ENCODE measurements around the gene GLDN.

The GLDN gene

DNA sequence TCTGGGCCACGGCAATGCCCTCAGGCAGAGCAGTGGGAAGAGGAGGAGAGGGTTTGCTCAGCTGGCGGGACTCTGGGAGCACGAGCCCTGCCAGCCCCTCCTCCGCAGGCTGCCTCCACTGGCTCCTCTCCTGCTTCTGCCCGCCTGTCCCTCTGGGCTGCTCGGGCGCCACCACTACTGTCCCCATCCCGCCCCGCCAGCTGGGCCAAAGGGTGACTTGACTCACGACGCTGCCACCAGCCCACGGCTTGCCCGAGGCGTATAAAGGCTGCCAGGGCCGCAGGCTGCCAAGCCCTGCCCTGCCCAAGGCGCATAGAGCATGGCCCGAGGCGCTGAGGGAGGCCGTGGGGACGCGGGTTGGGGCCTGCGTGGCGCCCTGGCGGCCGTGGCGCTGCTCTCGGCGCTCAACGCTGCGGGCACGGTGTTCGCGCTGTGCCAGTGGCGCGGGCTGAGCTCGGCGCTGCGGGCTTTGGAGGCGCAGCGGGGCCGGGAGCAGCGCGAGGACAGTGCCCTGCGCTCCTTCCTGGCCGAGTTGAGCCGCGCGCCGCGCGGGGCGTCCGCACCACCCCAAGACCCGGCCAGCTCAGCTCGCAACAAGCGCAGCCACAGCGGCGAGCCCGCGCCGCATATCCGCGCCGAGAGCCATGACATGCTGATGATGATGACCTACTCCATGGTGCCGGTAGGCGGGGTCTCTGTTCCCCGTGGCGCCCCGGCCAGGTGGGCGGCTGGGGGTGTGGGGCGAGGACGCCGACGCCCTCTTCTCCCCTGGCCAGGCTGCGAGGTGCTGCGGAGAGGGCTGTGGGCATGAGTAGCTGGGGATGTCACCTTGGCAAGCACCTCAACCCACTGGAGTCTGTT is at the start of gene GLDN:
TSS of gene GLDN (plus strand) at position 290 of the 861 bp plus-strand sequence. CDS start at position 320, 30 bp downstream.
- DNase-seq, result peak; percentile 33

DNA sequence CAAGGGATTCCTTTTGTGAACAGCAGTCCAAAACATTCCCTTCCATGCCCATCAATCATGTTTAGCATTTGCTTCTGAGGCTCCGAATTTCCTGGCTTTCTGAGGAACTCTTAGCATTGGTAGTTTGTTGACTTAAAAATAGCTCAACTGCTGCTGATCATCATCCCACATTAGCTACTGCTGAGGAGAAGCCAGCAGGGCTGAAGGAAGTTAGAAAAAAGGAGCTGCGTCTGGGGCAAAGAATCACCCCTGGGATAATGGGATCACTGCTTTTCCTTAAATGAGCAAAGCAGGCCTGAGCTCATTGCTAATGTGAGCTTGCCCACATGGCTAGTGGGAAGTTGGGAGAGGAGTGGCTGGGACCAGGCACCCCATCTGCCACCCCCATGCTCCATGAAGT is 42.8 kb upstream of the GLDN start:
- DNase-seq, result peak; percentile 78

DNA sequence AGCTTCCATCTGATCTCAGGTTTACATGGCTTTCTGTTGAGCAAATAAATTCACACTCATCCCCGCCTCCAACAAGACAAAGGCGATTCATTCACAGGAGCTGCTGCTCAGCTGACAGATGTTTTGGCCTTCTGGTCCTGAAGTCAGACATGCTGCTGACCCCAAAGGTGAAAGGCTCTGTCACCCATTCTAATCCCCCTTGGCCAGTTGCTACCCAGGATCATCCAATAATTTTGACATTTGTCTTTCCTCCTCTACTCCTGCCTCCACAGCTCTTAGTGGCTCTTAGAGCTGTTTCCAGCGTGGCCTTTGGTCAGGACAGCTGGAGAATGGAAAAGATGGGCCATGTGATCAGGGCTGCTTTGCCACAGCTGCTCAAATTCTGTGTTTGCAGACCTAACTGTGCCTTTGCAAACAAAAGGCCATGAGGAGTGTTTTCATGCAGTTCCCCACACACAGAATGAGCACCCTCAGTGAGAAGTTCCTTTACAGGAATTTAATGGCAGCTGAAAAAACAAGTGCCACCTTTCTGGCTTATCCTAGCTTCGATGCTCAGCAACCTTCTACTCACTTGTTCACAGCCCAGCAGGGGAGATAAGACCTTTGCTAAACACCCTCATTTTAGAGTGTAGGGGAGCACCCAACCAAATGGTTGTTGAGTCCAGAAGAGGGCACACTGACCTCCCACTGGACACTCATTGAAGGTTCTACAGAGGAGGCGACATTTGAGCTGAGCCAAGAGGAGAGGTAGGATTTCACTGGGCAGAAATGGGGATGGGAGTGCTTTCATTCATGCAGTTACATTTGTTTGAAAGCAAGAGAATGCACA is 42.1 kb upstream of the GLDN start:
- peak; percentile 51 for DNase-seq

DNA sequence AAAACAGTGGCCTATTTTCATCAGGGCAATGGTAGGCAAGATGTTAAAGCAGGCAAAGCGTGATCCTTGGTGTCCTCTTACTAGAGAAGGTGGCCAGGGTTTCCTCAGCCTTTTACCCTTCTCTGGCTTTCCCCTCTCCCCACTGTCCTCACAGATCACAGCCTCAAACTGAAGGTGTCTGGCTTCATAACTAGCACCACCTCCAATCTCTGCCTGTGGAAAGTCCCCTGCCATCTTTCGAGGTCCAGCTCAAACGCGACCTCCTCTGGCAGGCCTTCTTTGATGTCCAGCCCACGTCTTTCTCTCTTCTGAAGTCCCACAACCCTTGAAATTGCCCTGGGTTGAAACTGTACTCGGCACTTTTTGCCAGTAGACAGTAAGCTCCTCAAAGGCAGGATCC is 39.0 kb upstream of the GLDN start:
- no peak for DNase-seq

DNA sequence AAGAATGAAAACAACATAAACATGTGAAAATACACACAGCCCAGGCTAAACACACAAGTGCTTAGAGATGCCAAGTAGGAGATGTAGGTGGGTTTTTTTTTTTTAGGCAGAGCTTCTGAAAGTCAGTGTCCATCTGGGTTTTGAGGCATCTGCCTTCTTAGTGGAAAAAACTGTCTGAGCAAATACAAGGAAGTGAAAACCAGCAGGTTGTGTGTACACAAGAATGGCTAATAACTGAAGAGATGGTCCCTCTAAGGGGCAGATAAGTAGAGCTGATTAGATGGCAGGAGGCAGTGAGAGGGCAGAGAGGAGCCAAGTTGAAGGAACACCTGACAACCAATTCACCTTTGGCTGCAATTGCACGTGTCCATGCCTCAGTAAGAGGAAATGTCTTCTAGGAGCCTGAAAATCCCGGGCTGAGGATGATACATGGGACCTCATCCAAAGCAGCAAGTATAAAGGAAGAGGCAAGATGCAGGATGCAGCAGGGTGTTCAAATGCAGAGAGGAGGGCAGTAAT is 37.9 kb upstream of the GLDN start:
- no peak for DNase-seq

DNA sequence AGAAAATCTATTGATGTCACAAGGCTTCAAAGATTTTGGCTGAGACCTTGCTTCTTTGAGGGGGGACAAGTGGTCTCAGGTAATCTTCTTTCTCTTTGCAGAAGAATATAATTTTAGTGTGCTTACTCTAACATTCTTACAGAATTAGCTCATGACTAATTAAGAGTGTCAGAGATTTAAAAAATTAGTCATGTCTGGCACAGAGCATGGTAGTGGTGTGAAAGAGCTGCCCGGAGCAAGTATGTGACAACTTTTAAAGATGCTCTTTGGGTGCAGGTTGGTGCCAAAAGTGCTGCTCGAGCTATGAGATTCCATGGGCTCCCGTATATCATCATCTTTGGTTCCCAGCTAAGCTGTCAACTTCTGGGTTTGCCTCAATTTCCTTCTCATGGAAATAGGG is 34.1 kb upstream of the GLDN start:
- no peak for DNase-seq

DNA sequence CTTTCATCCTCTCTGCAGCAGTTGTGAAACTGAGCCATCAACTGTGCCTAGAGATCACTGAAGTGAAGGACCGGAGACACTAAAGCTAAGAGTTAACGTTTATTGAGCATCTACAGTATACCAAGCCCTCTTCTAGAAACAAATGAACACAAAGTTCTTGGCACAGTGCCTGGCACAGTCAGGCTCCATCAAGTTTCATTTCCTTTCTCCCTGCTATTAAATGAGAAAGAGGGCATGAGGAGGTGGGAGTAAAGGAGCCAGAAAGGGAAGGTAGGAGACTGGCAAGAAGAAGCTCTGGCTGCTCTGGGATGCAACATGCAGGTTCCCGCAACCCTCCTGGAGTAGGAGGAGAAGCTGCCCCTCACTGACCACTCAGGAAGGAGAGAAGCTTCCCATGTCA is 33.6 kb upstream of the GLDN start:
- peak; percentile 15 for DNase-seq

DNA sequence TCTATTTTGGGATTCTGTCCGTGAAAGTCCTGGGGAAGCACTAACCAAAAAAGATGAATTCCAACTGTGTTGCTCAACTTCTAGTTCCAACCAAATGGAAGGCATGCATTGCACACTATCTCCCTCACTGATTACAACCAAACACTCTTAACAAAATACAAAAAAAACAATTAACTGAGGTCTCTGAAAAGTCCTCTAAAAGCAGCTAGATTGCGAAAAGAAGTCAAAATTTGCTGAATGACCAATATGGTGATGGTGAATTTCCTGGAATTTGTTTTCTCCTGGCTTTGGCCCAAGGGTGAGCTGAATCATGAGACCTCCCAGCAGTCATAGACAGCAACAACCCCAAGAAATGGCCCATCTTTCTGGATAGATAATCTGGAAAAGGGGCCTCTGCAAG is 31.4 kb upstream of the GLDN start:
- DNase-seq, result no peak

DNA sequence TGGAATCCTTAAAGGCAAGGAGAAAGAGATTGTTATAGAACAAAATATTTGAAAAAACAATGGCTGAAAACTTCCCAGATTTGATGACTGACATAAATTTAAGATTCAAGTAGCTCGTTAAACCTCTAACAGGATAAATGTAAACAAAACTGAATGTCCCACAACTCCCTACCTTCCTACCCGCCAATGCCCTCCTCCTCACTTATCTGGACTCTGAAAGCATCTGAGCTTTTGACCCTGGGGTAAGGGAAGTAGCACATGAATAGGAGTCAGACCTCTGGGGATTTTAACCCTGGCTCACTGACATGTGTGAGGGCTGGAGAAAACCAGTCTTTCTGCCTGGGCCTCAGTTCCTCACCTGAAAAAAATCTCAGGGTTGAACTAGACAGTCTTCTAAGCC is 29.9 kb upstream of the GLDN start:
- DNase-seq, result no peak

DNA sequence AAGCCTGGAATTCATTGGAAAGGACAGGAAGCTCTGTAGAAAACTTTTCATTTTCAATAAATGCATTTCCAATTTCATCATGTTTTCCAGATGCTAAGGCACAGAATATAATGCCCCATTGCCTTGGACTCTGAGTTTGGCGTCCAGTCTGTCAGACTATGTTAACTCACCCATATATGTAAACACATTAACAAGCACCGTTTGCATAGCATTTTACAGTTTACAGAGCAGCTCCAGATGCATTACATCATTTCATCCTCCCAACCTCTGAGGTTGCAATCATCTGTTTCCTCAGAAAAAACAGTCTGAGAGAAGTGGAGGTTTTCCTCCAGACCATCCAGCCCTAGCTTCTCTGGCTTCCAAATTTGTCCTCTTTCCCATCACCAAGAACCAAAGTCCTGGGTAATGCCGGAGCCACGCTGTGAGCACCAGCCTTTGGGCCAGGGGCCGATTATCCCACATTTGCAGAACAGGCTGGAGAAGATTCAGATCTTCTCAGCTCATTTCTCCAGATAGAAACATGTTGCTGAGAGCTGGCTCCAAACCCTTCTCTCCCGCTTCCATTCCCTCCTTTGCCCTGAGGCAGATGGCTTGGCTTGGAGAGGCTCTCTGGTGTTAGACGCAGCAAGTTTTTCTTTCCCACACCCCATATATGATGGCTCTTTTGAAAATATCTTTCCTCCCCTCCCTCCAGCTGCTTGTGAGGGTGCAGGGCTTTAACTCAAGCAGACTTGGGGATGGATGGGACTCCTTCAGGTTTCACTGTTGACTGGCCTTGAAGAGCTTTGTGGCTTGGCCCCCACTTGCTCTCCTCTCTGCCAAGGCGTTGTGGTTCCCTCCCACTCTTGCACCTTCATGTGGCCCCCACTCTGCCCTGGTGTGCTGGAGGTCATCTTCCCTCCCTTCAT is 29.0 kb upstream of the GLDN start:
- no peak for DNase-seq

DNA sequence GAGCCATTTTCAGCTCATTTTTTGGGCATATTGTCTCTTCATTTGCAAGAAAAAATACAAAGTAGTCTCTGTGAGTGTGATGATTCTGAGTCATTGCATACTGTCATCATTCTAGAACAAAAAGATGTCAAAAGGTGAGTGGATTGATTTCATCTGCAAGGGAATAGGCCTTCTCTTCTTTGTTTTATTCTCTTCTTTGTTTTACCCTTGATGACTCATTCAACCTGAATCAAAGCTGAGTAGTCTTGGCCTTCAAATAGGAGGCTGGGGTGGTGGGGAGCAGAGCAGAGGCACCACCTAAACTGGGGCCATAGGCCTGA is 28.4 kb upstream of the GLDN start:
- no peak for DNase-seq

DNA sequence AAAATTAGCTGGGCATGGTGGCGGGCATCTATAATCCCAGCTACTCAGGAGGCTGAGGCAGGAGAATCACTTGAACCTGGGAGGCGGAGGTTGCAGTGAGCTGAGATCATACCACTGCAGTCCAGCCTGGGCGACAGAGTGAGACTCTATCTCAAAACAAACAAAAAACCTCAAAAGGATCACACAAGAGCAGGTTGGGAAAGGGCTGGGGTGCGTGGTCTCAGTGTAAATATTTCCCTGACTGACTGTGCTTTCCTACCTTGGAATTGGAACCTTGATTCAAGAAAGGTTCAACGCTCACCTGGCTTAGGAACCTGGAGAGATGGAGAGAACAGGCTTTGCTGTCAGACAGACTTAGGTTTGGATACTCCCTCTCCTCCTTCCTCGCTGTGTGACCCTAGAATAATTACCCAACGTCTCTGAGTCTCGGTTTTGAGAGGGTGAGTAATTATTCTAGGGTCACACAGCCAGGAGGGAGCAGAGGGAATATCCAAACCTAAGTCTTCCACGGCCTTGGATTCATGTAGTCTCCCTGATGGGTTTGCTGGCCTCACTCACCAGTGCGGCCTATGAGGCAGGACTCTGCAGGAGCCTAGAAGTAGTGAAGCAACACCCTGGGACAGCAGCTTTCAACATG is 27.7 kb upstream of the GLDN start:
- DNase-seq, result no peak

DNA sequence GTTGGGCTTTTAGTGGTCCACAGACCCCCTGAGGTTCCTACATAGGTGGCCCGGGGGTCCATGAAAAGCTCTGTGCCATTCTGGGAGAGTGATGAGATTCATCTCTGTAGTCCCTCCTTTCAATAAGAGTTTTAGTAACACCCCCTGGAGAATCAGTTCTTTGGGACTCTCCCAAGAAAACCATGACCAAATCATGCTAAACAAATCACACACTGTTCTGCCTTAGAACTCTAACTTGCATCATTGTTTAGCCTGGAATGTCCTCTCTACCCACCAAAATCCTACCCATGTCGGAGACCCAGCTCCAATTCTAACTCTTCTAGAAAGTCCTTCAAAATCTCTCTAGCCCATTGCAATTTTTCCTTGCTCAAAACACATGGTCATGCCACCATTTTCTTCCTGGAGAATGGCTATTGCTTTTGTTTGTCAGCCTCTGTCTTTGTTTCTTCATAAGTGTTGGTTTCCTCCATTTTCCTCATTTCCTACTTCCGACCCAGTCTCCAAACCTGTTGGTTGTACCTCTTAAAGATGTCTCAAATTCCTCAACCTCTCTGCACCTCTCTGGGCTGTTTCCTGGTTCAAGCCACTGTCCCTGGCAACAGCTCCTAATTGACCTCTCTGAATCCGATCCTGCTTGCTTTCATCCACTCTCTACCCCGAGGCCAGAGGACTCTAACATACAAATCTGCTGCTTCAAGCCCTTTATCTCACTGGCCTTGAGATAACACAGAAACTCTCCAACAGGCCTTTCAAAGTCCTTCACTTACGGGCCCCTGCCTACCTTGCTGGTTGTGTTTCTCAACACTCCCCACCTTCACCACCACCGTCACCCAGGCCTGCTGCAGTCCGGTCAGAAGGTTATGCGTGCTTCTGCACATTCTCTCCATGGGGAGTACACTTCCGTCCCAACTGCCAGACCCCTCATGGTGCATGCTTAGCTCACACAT is 26.8 kb upstream of the GLDN start:
- DNase-seq, result no peak

DNA sequence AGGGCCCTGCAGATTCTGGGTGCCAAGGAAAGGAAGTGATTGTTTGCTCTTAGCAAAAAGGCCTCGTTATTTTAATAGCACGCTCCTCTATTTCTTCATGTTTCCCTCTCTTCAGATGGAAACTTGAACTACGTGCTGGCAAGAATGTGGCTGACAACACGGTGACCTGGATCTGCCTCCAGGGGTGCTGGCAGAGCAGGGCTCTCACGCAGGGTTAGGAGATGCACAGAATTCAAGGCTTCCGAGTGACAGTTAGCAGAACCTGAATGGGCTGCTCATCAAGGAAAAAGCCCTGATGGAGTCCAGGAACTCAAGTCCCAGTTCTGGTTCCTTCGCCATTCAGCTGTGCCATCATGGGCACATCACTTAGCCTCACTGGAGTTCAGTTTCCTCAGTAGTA is 25.7 kb upstream of the GLDN start:
- DNase-seq, result no peak

DNA sequence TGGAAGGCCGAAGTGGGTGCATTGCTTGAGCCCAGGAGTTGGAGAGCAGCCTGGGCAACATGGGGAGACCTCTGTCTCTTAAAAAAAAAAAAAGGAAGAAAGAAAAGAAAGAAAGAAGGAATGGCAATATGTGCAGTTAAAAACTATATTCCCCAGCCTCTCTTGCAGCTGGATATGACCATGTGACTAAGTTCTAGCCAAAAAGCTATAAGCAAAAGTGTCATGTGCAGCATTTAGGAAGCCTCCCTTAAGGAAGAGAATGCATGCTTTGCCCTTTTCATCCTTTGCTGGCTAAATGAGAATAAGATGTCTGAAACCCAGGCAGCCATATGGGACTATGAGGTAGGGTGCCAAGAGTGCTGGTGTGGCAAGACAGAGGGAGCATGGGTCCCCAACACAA is 24.8 kb upstream of the GLDN start:
- DNase-seq, result no peak

DNA sequence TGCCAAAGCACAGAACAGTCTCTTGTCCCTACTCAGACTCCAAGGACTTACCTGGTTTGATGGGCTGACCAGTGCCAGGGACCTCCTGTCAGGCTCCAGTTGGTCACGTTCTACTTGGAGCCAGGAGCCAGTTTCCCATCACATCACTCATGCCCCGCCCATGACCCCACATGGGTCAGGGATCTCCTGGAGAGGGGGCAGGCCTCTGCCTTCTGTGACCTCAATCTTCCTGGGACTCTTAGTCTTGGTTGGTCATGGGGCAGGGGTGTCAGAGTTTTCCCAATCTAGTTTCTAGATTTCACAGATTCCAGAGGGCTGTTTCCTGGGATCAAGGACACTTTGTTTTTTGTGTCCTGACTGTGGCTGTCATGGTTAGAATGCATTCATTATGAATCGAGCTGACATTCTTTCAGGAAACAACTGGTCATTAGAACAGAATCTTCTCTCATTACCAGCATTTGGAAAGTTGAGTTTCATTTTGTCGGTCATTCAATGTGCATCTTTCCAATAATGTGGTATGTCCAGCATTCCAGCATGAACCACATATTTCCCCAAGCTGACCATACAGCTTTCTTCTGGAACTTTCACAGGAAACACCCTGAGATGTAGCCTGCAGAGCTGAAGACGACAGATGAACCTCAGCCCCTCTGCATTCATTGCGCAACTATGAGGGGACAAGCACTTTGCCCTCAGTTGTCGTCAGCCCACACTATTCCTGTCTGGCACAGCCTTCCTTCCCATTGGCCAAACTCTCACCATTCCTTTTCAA is 22.9 kb upstream of the GLDN start:
- no peak for DNase-seq

DNA sequence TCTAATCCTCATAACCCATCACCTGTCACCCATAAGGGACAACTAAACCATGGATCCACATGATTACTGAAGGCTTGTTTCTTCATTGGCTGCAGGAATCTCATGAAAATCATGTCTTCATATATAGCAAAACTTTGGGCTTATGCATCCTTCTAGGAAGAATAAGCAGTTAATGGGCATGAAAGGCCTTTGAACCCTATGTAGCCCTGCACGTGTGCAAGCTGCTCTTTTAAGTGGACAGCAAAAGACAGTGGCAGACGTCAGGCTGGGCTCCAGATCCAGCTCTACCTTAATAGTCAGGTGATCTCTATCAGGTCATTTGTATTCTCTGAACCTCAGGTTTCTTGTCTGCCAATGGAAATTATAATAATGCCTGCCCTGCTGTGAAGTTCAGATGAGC is 21.9 kb upstream of the GLDN start:
- DNase-seq, result no peak

DNA sequence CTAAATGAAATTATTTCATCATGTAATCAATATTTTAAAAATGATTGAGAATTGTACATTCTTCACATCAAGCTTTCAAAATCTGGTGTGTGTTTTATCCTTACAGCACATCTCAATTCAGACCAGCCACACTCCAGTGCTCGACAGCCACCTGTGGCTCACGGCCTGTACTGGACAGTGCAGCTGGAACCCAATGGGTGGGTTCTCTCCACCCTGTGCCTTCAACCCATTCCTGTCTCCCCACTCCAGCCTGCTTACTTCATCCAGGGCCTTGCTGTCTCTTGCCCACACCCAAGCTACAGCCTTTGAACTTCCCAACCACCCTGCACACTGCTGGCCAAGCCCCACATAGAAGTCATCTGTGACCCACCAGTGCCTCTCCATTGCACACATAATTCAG is 20.6 kb upstream of the GLDN start:
- no peak for DNase-seq

DNA sequence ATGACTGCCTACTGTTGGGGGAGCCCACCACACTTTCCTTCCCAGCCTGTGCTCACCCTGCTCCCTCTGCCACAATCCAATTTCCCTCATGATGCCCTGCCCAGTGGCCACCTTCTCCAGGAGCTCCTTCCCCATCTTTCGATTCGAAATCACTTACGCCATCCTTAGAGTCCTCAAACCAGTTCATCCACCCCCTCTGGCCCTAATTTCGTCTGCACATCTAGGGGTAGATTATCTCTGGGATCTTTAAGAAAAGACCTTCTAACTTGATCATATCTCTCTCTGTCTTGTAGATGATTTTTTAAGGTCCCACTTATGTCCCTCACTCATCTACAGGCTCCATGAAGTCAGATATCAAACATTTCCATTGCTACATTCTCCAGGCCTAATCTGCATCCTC is 20.1 kb upstream of the GLDN start:
- DNase-seq, result no peak

DNA sequence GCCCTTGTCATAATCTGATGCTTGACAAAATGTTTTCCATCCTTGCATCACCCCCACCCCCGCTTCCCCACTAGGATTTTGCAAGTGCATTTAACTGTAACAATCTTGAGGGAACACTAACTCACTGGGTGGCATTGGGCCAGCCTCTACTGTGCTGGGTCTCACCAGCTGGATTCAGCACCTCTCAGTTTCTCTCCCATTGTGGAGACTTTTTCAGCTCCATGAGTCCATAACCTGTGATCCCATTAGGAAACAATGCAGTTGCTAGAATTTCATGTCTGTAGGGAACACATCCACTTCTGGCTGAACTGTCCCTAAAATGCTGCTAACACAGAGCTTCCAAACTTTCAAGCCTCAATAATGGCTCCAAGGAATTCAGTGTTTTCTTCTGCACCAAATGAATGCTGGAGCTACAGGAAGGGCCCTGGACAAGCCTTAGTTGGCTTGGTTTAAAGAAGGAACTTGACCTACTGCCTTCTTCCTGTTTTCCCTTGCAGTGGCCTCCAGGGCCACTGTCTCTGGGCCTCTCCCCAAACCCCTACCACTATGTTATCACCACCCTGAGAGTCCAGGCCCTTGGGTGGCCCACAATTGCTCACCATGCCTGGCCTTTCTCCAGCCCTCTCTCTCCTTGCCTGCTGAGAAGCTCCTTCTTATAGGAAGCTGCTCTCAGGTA is 18.7 kb upstream of the GLDN start:
- no peak for DNase-seq
